PFSK-1 (cell line): ENCODE results near the gene SLC24A4.

Experiments
- FOXP2 ChIP-seq: optimal IDR thresholded peaks from 2 replicates; pipeline ENCODE3; 2011; ENCODE audit warnings: borderline replicate concordance, control low read depth, inconsistent platforms; ENCODE audit not compliant: insufficient read depth; ENCODE audit errors: extremely low read length, extremely low read depth
- POLR2AphosphoS5 ChIP-seq: IDR thresholded peaks from 2 replicates; pipeline ENCODE4 v1.6.1; 2012; ENCODE audit warnings: low read depth, mild to moderate bottlenecking, control low read depth, low read length, moderate library complexity
- SIN3A ChIP-seq: IDR thresholded peaks from 2 replicates; pipeline ENCODE4 v1.6.1; 2012; ENCODE audit warnings: mild to moderate bottlenecking, low read length, moderate library complexity, borderline replicate concordance; ENCODE audit not compliant: insufficient read depth
- TAF1 ChIP-seq: IDR thresholded peaks from 2 replicates; pipeline ENCODE4 v1.6.1; 2012; ENCODE audit warnings: low read length, control low read depth, borderline replicate concordance; ENCODE audit not compliant: insufficient read depth
- TF ChIP-seq, protein P1 (sequence below), 2 experiments: IDR thresholded peaks; 2 replicates each; pipeline versions ENCODE4 v1.6.1 to v1.8.0; 2011 to 2012; ENCODE audit warnings: low read depth in 2 of 2, low read length in 2 of 2, control low read depth in 1 of 2, inconsistent platforms in 1 of 2, mild to moderate bottlenecking in 1 of 2, moderate library complexity in 1 of 2; ENCODE audit not compliant: insufficient read depth in 1 of 2

DNA sequence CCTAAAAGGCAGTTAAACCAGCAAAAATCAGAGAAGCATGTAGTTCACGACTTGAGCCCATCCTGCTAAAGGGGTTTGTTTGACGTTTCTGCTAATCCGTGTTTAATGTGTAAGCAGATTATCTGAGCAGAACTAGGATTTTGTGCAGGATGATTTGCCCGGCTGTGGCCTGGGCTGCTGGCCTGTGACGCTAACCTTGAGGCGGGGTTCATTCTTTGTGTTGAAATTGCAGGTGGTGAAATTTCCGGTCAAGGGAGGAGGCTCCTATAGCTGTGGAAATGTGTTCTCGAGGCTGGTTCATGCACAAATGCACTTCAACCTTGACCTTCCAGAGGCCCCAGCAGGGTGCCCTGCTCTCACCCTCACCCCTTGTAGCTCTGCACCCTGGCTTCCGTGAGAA lies 63.7 kb downstream of the SLC24A4 start:
- TF ChIP-seq SIN3A (no peak), POLR2AphosphoS5 (no peak), FOXP2 (no peak), TAF1 (no peak)
- TF ChIP-seq, protein P1, sequence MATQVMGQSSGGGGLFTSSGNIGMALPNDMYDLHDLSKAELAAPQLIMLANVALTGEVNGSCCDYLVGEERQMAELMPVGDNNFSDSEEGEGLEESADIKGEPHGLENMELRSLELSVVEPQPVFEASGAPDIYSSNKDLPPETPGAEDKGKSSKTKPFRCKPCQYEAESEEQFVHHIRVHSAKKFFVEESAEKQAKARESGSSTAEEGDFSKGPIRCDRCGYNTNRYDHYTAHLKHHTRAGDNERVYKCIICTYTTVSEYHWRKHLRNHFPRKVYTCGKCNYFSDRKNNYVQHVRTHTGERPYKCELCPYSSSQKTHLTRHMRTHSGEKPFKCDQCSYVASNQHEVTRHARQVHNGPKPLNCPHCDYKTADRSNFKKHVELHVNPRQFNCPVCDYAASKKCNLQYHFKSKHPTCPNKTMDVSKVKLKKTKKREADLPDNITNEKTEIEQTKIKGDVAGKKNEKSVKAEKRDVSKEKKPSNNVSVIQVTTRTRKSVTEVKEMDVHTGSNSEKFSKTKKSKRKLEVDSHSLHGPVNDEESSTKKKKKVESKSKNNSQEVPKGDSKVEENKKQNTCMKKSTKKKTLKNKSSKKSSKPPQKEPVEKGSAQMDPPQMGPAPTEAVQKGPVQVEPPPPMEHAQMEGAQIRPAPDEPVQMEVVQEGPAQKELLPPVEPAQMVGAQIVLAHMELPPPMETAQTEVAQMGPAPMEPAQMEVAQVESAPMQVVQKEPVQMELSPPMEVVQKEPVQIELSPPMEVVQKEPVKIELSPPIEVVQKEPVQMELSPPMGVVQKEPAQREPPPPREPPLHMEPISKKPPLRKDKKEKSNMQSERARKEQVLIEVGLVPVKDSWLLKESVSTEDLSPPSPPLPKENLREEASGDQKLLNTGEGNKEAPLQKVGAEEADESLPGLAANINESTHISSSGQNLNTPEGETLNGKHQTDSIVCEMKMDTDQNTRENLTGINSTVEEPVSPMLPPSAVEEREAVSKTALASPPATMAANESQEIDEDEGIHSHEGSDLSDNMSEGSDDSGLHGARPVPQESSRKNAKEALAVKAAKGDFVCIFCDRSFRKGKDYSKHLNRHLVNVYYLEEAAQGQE (IDR thresholded peaks at IDR 0.05; ENCODE audit: insufficient read depth in 1 of 2, low read depth in 2 of 2, low read length in 2 of 2), result no peak
